ENCODE measurements around the gene HSD17B1. TPM values are rescaled to one million over a fixed set of nuclear protein-coding genes. Genes with fewer than 3 reads are reported as not detected.

Gene HSD17B1
- total RNA-seq, 1 donor from 2014 or later, result 1.2 TPM

DNA sequence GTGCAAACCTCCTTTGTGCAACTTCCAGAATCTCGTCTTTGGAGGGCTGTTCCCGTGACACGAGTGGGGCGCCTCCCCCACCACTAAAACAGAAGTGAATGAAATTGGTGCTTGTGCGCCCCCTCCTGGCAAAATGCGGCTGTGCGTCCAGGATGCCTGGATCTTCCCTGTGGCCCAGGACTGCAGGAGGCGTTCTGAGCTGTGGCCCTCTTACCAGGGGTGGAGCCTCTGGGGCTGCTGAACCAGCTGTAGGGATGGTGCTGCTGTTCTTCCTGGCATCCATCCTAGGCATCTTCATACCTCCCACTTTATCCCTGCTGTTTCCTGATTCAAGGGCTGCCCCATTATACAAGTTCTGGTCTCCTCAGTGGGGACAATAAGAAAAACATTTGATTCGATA lies 35.2 kb upstream of the HSD17B1 start:
- H3K4me3 Mint-ChIP-seq, result no peak overlapping the region
- peaks cover 50% of the 10 kb centered on the region for H3K4me1 Mint-ChIP-seq
- H3K27me3 Mint-ChIP-seq (ENCODE audit: low read depth), result no peaks in the 10 kb centered on the region
- TF ChIP-seq, protein P1, sequence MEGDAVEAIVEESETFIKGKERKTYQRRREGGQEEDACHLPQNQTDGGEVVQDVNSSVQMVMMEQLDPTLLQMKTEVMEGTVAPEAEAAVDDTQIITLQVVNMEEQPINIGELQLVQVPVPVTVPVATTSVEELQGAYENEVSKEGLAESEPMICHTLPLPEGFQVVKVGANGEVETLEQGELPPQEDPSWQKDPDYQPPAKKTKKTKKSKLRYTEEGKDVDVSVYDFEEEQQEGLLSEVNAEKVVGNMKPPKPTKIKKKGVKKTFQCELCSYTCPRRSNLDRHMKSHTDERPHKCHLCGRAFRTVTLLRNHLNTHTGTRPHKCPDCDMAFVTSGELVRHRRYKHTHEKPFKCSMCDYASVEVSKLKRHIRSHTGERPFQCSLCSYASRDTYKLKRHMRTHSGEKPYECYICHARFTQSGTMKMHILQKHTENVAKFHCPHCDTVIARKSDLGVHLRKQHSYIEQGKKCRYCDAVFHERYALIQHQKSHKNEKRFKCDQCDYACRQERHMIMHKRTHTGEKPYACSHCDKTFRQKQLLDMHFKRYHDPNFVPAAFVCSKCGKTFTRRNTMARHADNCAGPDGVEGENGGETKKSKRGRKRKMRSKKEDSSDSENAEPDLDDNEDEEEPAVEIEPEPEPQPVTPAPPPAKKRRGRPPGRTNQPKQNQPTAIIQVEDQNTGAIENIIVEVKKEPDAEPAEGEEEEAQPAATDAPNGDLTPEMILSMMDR (conservative IDR thresholded peaks at IDR 0.05), result peak; percentile 90
- peak; percentile 77 for DNase-seq (ENCODE audit: low read depth, low spot score)
- H3K36me3 Mint-ChIP-seq (ENCODE audit: low read depth), result peaks cover 5% of the 10 kb centered on the region
- H3K9me3 Mint-ChIP-seq, result no peaks in the 10 kb centered on the region
- H3K27ac Mint-ChIP-seq (ENCODE audit: unreplicated experiment), result no peak overlapping the region

GRCh38 chr17:42518046-42518754 lies 34.5 kb upstream of the HSD17B1 start:
- Mint-ChIP-seq H3K27me3 (ENCODE audit: low read depth) (no peaks in the 10 kb centered on the region), H3K4me3 (peak overlapping the region; percentile 36), H3K27ac (ENCODE audit: unreplicated experiment) (peak overlapping the region; percentile 57), H3K36me3 (ENCODE audit: low read depth) (peaks cover 6% of the 10 kb centered on the region), H3K9me3 (no peaks in the 10 kb centered on the region), H3K4me1 (peaks cover 54% of the 10 kb centered on the region)
- TF ChIP-seq, protein P1 (conservative IDR thresholded peaks at IDR 0.05), result no peak
- DNase-seq (ENCODE audit: low read depth, low spot score), result no peak

GRCh38 chr17:42518755-42519545 lies 33.8 kb upstream of the HSD17B1 start:
- H3K27me3 Mint-ChIP-seq (ENCODE audit: low read depth), result no peaks in the 10 kb centered on the region
- H3K36me3 Mint-ChIP-seq (ENCODE audit: low read depth), result peaks cover 6% of the 10 kb centered on the region
- peaks cover 57% of the 10 kb centered on the region for H3K4me1 Mint-ChIP-seq
- TF ChIP-seq, protein P1 (conservative IDR thresholded peaks at IDR 0.05), result no peak
- no peaks in the 10 kb centered on the region for H3K9me3 Mint-ChIP-seq
- H3K27ac Mint-ChIP-seq (ENCODE audit: unreplicated experiment), result peak overlapping the region; percentile 97
- no peak for DNase-seq (ENCODE audit: low read depth, low spot score)
- peak overlapping the region; percentile 36 for H3K4me3 Mint-ChIP-seq

GRCh38 chr17:42519546-42520491 lies 32.9 kb upstream of the HSD17B1 start:
- Mint-ChIP-seq H3K4me1 (peaks cover 57% of the 10 kb centered on the region), H3K36me3 (ENCODE audit: low read depth) (peaks cover 6% of the 10 kb centered on the region), H3K4me3 (peak overlapping the region; percentile 15), H3K27ac (ENCODE audit: unreplicated experiment) (peak overlapping the region; percentile 97), H3K9me3 (no peaks in the 10 kb centered on the region), H3K27me3 (ENCODE audit: low read depth) (no peaks in the 10 kb centered on the region)
- peak; percentile 11 for DNase-seq (ENCODE audit: low read depth, low spot score)
- TF ChIP-seq, protein P1 (conservative IDR thresholded peaks at IDR 0.05), result no peak

DNA sequence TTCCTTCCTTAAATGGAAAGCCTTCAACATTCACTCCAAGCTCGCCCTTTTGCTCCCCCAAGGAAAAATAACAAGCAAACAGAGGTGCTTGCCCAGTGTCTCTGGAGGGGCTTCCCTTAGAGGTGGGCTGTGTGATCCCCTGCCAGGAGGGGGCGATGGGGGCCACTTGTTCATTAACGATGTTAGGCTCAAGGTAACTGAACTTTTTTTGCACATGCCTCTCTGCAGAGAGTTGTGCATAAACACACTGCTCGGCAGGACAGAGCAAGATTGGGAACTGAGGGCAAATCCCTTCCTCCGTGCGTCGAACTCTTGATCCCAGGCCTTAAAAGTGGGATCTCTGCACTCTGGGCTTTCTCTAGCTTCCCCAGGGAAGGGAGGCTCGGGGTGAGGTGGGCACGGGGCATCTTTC lies 32.2 kb upstream of the HSD17B1 start:
- Mint-ChIP-seq H3K27ac (ENCODE audit: unreplicated experiment) (peak overlapping the region; percentile 97), H3K27me3 (ENCODE audit: low read depth) (no peaks in the 10 kb centered on the region), H3K4me3 (peak overlapping the region; percentile 9), H3K9me3 (no peaks in the 10 kb centered on the region), H3K4me1 (peaks cover 57% of the 10 kb centered on the region), H3K36me3 (ENCODE audit: low read depth) (peaks cover 6% of the 10 kb centered on the region)
- TF ChIP-seq, protein P1 (conservative IDR thresholded peaks at IDR 0.05), result peak; percentile 46
- peak; percentile 27 for DNase-seq (ENCODE audit: low read depth, low spot score)
